Trophoblast cell (in vitro differentiated cells and primary cell): ENCODE results near the gene TNNI3K.

Experiments
- DNase-seq, 2 donors: peaks; one replicate each; pipeline ENCODE4 v3.0.0-alpha.2; 2016
- H2AFZ ChIP-seq: 2 replicates; pipeline ENCODE4 v1.6.1; 2013; ENCODE audit warnings: low read length, moderate library complexity, mild to moderate bottlenecking; ENCODE audit not compliant: insufficient read depth, poor library complexity
- H2AK5ac ChIP-seq: 2 replicates; pipeline ENCODE4 v1.6.1; 2013; ENCODE audit warnings: mild to moderate bottlenecking, low read length
- H2BK120ac ChIP-seq: 2 replicates; pipeline ENCODE4 v1.6.1; 2013; ENCODE audit warnings: low read length, mild to moderate bottlenecking, moderate library complexity; ENCODE audit not compliant: insufficient read depth, poor library complexity
- H2BK12ac ChIP-seq: 2 replicates; pipeline ENCODE4 v1.6.1; 2013; ENCODE audit warnings: mild to moderate bottlenecking, low read length, moderate library complexity
- H2BK5ac ChIP-seq: 2 replicates; pipeline ENCODE4 v1.6.1; 2013; ENCODE audit warnings: low read length, low read depth, moderate library complexity, mild to moderate bottlenecking; ENCODE audit not compliant: poor library complexity
- H3K14ac ChIP-seq: 2 replicates; pipeline ENCODE4 v1.6.1; 2013; ENCODE audit warnings: mild to moderate bottlenecking, low read length
- H3K18ac ChIP-seq: 2 replicates; pipeline ENCODE4 v1.6.1; 2013; ENCODE audit warnings: mild to moderate bottlenecking, low read length
- H3K23ac ChIP-seq: 2 replicates; pipeline ENCODE4 v1.6.1; 2013; ENCODE audit warnings: low read length
- H3K27ac ChIP-seq: 2 replicates; pipeline ENCODE4 v1.5.1; 2013; ENCODE audit warnings: low read depth, mild to moderate bottlenecking, inconsistent platforms, low read length, moderate library complexity
- H3K27me3 ChIP-seq: 2 replicates; pipeline ENCODE4 v1.6.1; 2013; ENCODE audit warnings: inconsistent platforms, mild to moderate bottlenecking, low read length, moderate library complexity; ENCODE audit not compliant: insufficient read depth
- H3K36me3 ChIP-seq, 2 experiments: 1 replicate in 1 of 2; 2 replicates in 1 of 2; pipeline ENCODE4 v1.6.1; 2013; ENCODE audit warnings: low read length in 2 of 2, mild to moderate bottlenecking in 2 of 2, moderate library complexity in 1 of 2; ENCODE audit not compliant: insufficient read depth in 2 of 2, control insufficient read depth in 1 of 2
- H3K4ac ChIP-seq: 2 replicates; pipeline ENCODE4 v1.6.1; 2013; ENCODE audit warnings: low read depth, mild to moderate bottlenecking, low read length, moderate library complexity
- H3K4me1 ChIP-seq, 2 experiments: 1 replicate in 1 of 2; 2 replicates in 1 of 2; pipeline ENCODE4 v1.6.1; 2013; ENCODE audit warnings: low read length in 2 of 2, mild to moderate bottlenecking in 2 of 2, moderate library complexity in 1 of 2; ENCODE audit not compliant: insufficient read depth in 2 of 2, control insufficient read depth in 1 of 2
- H3K4me2 ChIP-seq: 2 replicates; pipeline ENCODE4 v1.6.1; 2013; ENCODE audit warnings: inconsistent platforms, mild to moderate bottlenecking, low read length, moderate library complexity
- H3K4me3 ChIP-seq: 2 replicates; pipeline ENCODE4 v1.5.1; 2013; ENCODE audit warnings: mild to moderate bottlenecking, low read depth, low read length, inconsistent platforms
- H3K79me1 ChIP-seq: one replicate; pipeline ENCODE4 v1.6.1; 2013; ENCODE audit warnings: low read length
- H3K79me2 ChIP-seq: 2 replicates; pipeline ENCODE4 v1.6.1; 2013; ENCODE audit warnings: low read length, mild to moderate bottlenecking; ENCODE audit not compliant: control insufficient read depth, insufficient read depth, poor library complexity
- H3K9ac ChIP-seq: 2 replicates; pipeline ENCODE4 v1.6.1; 2013; ENCODE audit warnings: mild to moderate bottlenecking, low read length
- H3K9me3 ChIP-seq: 2 replicates; pipeline ENCODE4 v1.6.1; 2013; ENCODE audit warnings: low read depth, mild to moderate bottlenecking, control low read depth, inconsistent platforms, low read length; ENCODE audit not compliant: insufficient read depth
- H4K12ac ChIP-seq: 2 replicates; pipeline ENCODE4 v1.6.1; 2013; ENCODE audit warnings: low read depth, mild to moderate bottlenecking, low read length, moderate library complexity
- H4K8ac ChIP-seq: 2 replicates; pipeline ENCODE4 v1.6.1; 2013; ENCODE audit warnings: low read depth, mild to moderate bottlenecking, low read length, moderate library complexity
- H4K91ac ChIP-seq: one replicate; pipeline ENCODE4 v1.6.1; 2013; ENCODE audit warnings: low read depth, mild to moderate bottlenecking, low read length, moderate library complexity
- WGBS: extraction: QIAGEN DNeasy Blood & Tissue Kit; methylation state at CpG from one replicate; pipeline ENCODE4 v1.1.7; 2013; ENCODE audit warnings: missing lambda C conversion rate; ENCODE audit not compliant: insufficient read length, insufficient coverage; ENCODE audit errors: extremely low coverage; 5-methylcytosine and 5-hydroxymethylcytosine counted together

The TNNI3K gene

GRCh38 chr1:74344387-74344786 lies 109.2 kb downstream of the TNNI3K start:
- Histone ChIP-seq H3K4me1 (no peaks in the 10 kb centered on the region), H3K4me2 (no peak overlapping the region), H3K14ac (no peak overlapping the region), H4K8ac (no peak overlapping the region), H2BK12ac (no peak overlapping the region), H3K18ac (no peak overlapping the region), H2AK5ac (no peak overlapping the region), H4K91ac (no peak overlapping the region), H3K79me2 (no peaks in the 10 kb centered on the region), H3K27ac (no peak overlapping the region), H3K9ac (no peak overlapping the region), H2BK120ac (no peak overlapping the region), H3K9me3 (no peaks in the 10 kb centered on the region), H2BK5ac (no peak overlapping the region), H3K4ac (no peak overlapping the region), H3K36me3 (no peaks in the 10 kb centered on the region), H3K4me3 (no peak overlapping the region), H3K79me1 (no peaks in the 10 kb centered on the region), H4K12ac (no peak overlapping the region), H3K27me3 (no peaks in the 10 kb centered on the region), H3K23ac (no peak overlapping the region), H2AFZ (no peak overlapping the region)
- DNase-seq: peak in 1 of 2 donors; percentile 35
- WGBS: no CpG with 5 or more reads among the region's 1 CpG

- Histone ChIP-seq H2BK5ac (no peak overlapping the region), H4K12ac (no peak overlapping the region), H3K4me2 (no peak overlapping the region), H3K4ac (no peak overlapping the region), H4K91ac (no peak overlapping the region), H2BK12ac (no peak overlapping the region), H3K14ac (no peak overlapping the region), H2AK5ac (no peak overlapping the region), H3K27me3 (no peaks in the 10 kb centered on the region), H3K18ac (no peak overlapping the region), H2BK120ac (no peak overlapping the region), H3K9ac (no peak overlapping the region), H3K36me3 (no peaks in the 10 kb centered on the region), H3K27ac (no peak overlapping the region), H3K4me3 (no peak overlapping the region), H2AFZ (no peak overlapping the region), H3K9me3 (no peaks in the 10 kb centered on the region), H3K23ac (no peak overlapping the region), H3K79me1 (no peaks in the 10 kb centered on the region), H3K4me1 (no peaks in the 10 kb centered on the region), H3K79me2 (no peaks in the 10 kb centered on the region), H4K8ac (no peak overlapping the region)
- WGBS: no CpG with 5 or more reads among the region's 1 CpG
- no peak for DNase-seq
Measured at GRCh38 chr1:74356493-74356892, 121.3 kb downstream of the TNNI3K start.

GRCh38 chr1:74357150-74357549 lies 122.0 kb downstream of the TNNI3K start:
- Histone ChIP-seq H3K4me1 (no peaks in the 10 kb centered on the region), H2BK5ac (no peak overlapping the region), H2AFZ (no peak overlapping the region), H3K79me2 (no peaks in the 10 kb centered on the region), H3K14ac (no peak overlapping the region), H3K9ac (no peak overlapping the region), H2AK5ac (no peak overlapping the region), H3K79me1 (no peaks in the 10 kb centered on the region), H3K23ac (no peak overlapping the region), H3K4ac (no peak overlapping the region), H4K91ac (no peak overlapping the region), H3K27me3 (no peaks in the 10 kb centered on the region), H3K36me3 (no peaks in the 10 kb centered on the region), H3K4me3 (no peak overlapping the region), H3K9me3 (no peaks in the 10 kb centered on the region), H3K18ac (no peak overlapping the region), H3K4me2 (no peak overlapping the region), H4K8ac (no peak overlapping the region), H2BK12ac (no peak overlapping the region), H3K27ac (no peak overlapping the region), H4K12ac (no peak overlapping the region), H2BK120ac (no peak overlapping the region)
- DNase-seq: no peak
- no CpG with 5 or more reads among the region's 3 CpGs for WGBS

- no peak overlapping the region for H3K18ac ChIP-seq
- no peak overlapping the region for H3K4me2 ChIP-seq
- H3K9ac ChIP-seq: no peak overlapping the region
- no peaks in the 10 kb centered on the region for H3K27me3 ChIP-seq
- H4K91ac ChIP-seq: no peak overlapping the region
- no peak overlapping the region for H3K23ac ChIP-seq
- no peak overlapping the region for H3K27ac ChIP-seq
- no peak overlapping the region for H2AK5ac ChIP-seq
- H4K8ac ChIP-seq: no peak overlapping the region
- no peaks in the 10 kb centered on the region for H3K79me1 ChIP-seq
- no CpG with 5 or more reads among the region's 4 CpGs for WGBS
- no peaks in the 10 kb centered on the region for H3K4me1 ChIP-seq
- no peak overlapping the region for H3K4me3 ChIP-seq
- H3K4ac ChIP-seq: no peak overlapping the region
- no peak overlapping the region for H4K12ac ChIP-seq
- DNase-seq: no peak
- no peaks in the 10 kb centered on the region for H3K36me3 ChIP-seq
- H3K79me2 ChIP-seq: no peaks in the 10 kb centered on the region
- no peak overlapping the region for H2BK12ac ChIP-seq
- H2BK120ac ChIP-seq: no peak overlapping the region
- no peak overlapping the region for H2BK5ac ChIP-seq
- H2AFZ ChIP-seq: no peak overlapping the region
- H3K9me3 ChIP-seq: no peaks in the 10 kb centered on the region
- no peak overlapping the region for H3K14ac ChIP-seq
Measured at GRCh38 chr1:74357756-74358155, 122.6 kb downstream of the TNNI3K start.
